Esophagus (tissue), 2 donors: ENCODE measurements around the gene HPCAL4. TPM values are rescaled to one million over a fixed set of nuclear protein-coding genes. Genes with fewer than 3 reads are reported as not detected.

Experiments used
- H3K27ac ChIP-seq, 2 donors: one replicate each; pipeline ENCODE4 v1.5.1; 2013; ENCODE audit warnings: low read depth in 2 of 2, mild to moderate bottlenecking in 2 of 2, inconsistent platforms in 1 of 2, low read length in 1 of 2, moderate library complexity in 1 of 2
- H3K27me3 ChIP-seq, 2 donors: one replicate each; pipeline ENCODE4 v1.6.1; 2013; ENCODE audit warnings: low read length in 2 of 2, control low read depth in 1 of 2, mild to moderate bottlenecking in 1 of 2; ENCODE audit not compliant: insufficient read depth in 2 of 2, control insufficient read depth in 1 of 2
- H3K36me3 ChIP-seq, 2 donors: one replicate each; pipeline ENCODE4 v1.6.1; 2013; ENCODE audit warnings: low read length in 1 of 2; ENCODE audit not compliant: control insufficient read depth in 2 of 2, insufficient read depth in 2 of 2
- H3K4me1 ChIP-seq, 2 donors: one replicate each; pipeline ENCODE4 v1.6.1; 2013; ENCODE audit warnings: low read length in 1 of 2; ENCODE audit not compliant: control insufficient read depth in 2 of 2, insufficient read depth in 2 of 2
- H3K4me3 ChIP-seq, 2 donors: one replicate each; pipeline ENCODE4 v1.5.1; 2013; ENCODE audit warnings: low read length in 2 of 2, mild to moderate bottlenecking in 2 of 2, low read depth in 1 of 2, moderate library complexity in 1 of 2
- H3K9me3 ChIP-seq, 2 donors: one replicate each; pipeline ENCODE4 v1.6.1; 2013; ENCODE audit warnings: mild to moderate bottlenecking in 2 of 2, low read depth in 1 of 2, low read length in 1 of 2, moderate library complexity in 1 of 2; ENCODE audit not compliant: control insufficient read depth in 2 of 2, insufficient read depth in 1 of 2
- WGBS, 2 donors: extraction: QIAGEN DNeasy Blood & Tissue Kit; methylation state at CpG; one replicate each; pipeline ENCODE4 v1.1.7; 2013; 5-methylcytosine and 5-hydroxymethylcytosine counted together
- polyA plus RNA-seq, 2 donors: library from polyadenylated mRNA; stranded (reverse); fragments of 200-250 nt; gene quantifications; one replicate each; pipeline ENCODE4 v1.2.3, GENCODE V29; 2013
- donor health status: healthy with polysubstance abuse.
- donor health status: Bipolar disorder and iron deficiency.

HPCAL4 gene
- polyA plus RNA-seq, 2 donors, result 0.02 to 0.04 TPM

GRCh38 chr1:39638965-39639304 lies 52.3 kb downstream of the HPCAL4 start:
- no peaks in the 10 kb centered on the region for H3K4me1 ChIP-seq
- WGBS, 2 donors, result 73 to 76% methylated on average over 3 of the region's 3 CpGs

GRCh38 chr1:39637361-39637760 lies 53.9 kb downstream of the HPCAL4 start:
- no peaks in the 10 kb centered on the region for H3K27me3 ChIP-seq
- WGBS, 2 donors, result 77 to 83% methylated on average over 4 of the region's 4 CpGs
- no peaks in the 10 kb centered on the region for H3K4me1 ChIP-seq
- no peaks in the 10 kb centered on the region for H3K36me3 ChIP-seq
- H3K9me3 ChIP-seq, result peaks cover 0 to 4% of the 10 kb centered on the region in 2 donors
- H3K27ac ChIP-seq, result no peak overlapping the region
- H3K4me3 ChIP-seq, result no peak overlapping the region

More at GRCh38 chr1:39638965-39639304, 52.3 kb downstream of the HPCAL4 start:
- Histone ChIP-seq H3K9me3 (peaks cover 0 to 4% of the 10 kb centered on the region in 2 donors), H3K36me3 (no peaks in the 10 kb centered on the region), H3K27ac (no peak overlapping the region), H3K4me3 (peak overlapping the region in 1 of 2 donors; percentile 31), H3K27me3 (no peaks in the 10 kb centered on the region)

- H3K4me3 ChIP-seq, result no peak overlapping the region
- peaks cover 0 to 4% of the 10 kb centered on the region in 2 donors for H3K9me3 ChIP-seq
- H3K36me3 ChIP-seq, result no peaks in the 10 kb centered on the region
- WGBS, 2 donors, result 60 to 63% methylated on average over 2 of the region's 2 CpGs
- H3K27me3 ChIP-seq, result no peaks in the 10 kb centered on the region
- H3K4me1 ChIP-seq, result no peaks in the 10 kb centered on the region
- no peak overlapping the region for H3K27ac ChIP-seq
These were observed 55.4 kb downstream of the HPCAL4 start for GRCh38 chr1:39635871-39636210.

GRCh38 chr1:39635205-39635870 lies 55.9 kb downstream of the HPCAL4 start:
- H3K4me3 ChIP-seq, result no peak overlapping the region
- no peaks in the 10 kb centered on the region for H3K4me1 ChIP-seq
- WGBS, 2 donors, result 70 to 77% methylated on average over 12 of the region's 12 CpGs
- H3K27ac ChIP-seq, result no peak overlapping the region
- no peaks in the 10 kb centered on the region for H3K36me3 ChIP-seq
- peaks cover 0 to 4% of the 10 kb centered on the region in 2 donors for H3K9me3 ChIP-seq
- H3K27me3 ChIP-seq, result no peaks in the 10 kb centered on the region

- Histone ChIP-seq H3K36me3 (no peaks in the 10 kb centered on the region), H3K4me1 (no peaks in the 10 kb centered on the region), H3K4me3 (no peak overlapping the region), H3K27ac (no peak overlapping the region), H3K27me3 (no peaks in the 10 kb centered on the region), H3K9me3 (no peaks in the 10 kb centered on the region)
- 75 to 77% methylated on average over 3 of the region's 3 CpGs for WGBS, 2 donors
These were observed 57.8 kb downstream of the HPCAL4 start for GRCh38 chr1:39633422-39633821.

- Histone ChIP-seq H3K36me3 (no peaks in the 10 kb centered on the region), H3K9me3 (no peaks in the 10 kb centered on the region), H3K4me3 (no peak overlapping the region), H3K27ac (no peak overlapping the region), H3K4me1 (no peaks in the 10 kb centered on the region), H3K27me3 (no peaks in the 10 kb centered on the region)
- WGBS, 2 donors, result 20 to 26% methylated on average over 50 to 61 of the region's 61 CpGs
These were observed 58.4 kb downstream of the HPCAL4 start for GRCh38 chr1:39632682-39633417.

- no peaks in the 10 kb centered on the region for H3K9me3 ChIP-seq
- no peak overlapping the region for H3K27ac ChIP-seq
- H3K36me3 ChIP-seq, result no peaks in the 10 kb centered on the region
- no peaks in the 10 kb centered on the region for H3K27me3 ChIP-seq
- H3K4me3 ChIP-seq, result no peak overlapping the region
- 83 to 85% methylated on average over 5 of the region's 5 CpGs for WGBS, 2 donors
- H3K4me1 ChIP-seq, result no peaks in the 10 kb centered on the region
These were observed 58.9 kb downstream of the HPCAL4 start for GRCh38 chr1:39632323-39632681.

- H3K4me3 ChIP-seq, result no peak overlapping the region
- H3K36me3 ChIP-seq, result no peaks in the 10 kb centered on the region
- WGBS, 2 donors, result 80% methylated on average over 16 of the region's 16 CpGs
- no peaks in the 10 kb centered on the region for H3K9me3 ChIP-seq
- H3K27me3 ChIP-seq, result no peaks in the 10 kb centered on the region
- H3K27ac ChIP-seq, result no peak overlapping the region
- no peaks in the 10 kb centered on the region for H3K4me1 ChIP-seq
These were observed 59.6 kb downstream of the HPCAL4 start for GRCh38 chr1:39631361-39632322.

GRCh38 chr1:39628807-39629350 lies 62.4 kb downstream of the HPCAL4 start:
- no peaks in the 10 kb centered on the region for H3K27me3 ChIP-seq
- H3K9me3 ChIP-seq, result no peaks in the 10 kb centered on the region
- no peaks in the 10 kb centered on the region for H3K4me1 ChIP-seq
- H3K36me3 ChIP-seq, result no peaks in the 10 kb centered on the region
- 91 to 94% methylated on average over 11 of the region's 11 CpGs for WGBS, 2 donors
- H3K4me3 ChIP-seq, result no peak overlapping the region
- H3K27ac ChIP-seq, result no peak overlapping the region
